HepG2 (cell line): Measurements from ENCODE around the gene SEPHS2.

Source experiments
- ATF5 ChIP-seq: sonication (generic); formaldehyde crosslinking; IDR thresholded peaks from 2 replicates; pipeline ENCODE4 v1.4.0; 2020; ENCODE audit warnings: mild to moderate bottlenecking, low read depth, missing genetic modification reagents
- BRF2 ChIP-seq: sonication (generic); formaldehyde crosslinking; IDR thresholded peaks from 2 replicates; pipeline ENCODE4 v1.8.1; 2022; ENCODE audit warnings: mild to moderate bottlenecking, missing genetic modification reagents
- CEBPB ChIP-seq: IDR thresholded peaks from 2 replicates; pipeline ENCODE4 v1.6.1; 2011; ENCODE audit warnings: low read depth, low read length, improper control_type of control experiment, borderline replicate concordance
- MAX ChIP-seq: IDR thresholded peaks from 2 replicates; pipeline ENCODE4 v1.6.1; 2012; ENCODE audit warnings: inconsistent platforms
- MXI1 ChIP-seq: IDR thresholded peaks from 3 replicates; pipeline ENCODE4 v1.6.1; 2012; ENCODE audit warnings: low read depth, low read length, inconsistent platforms, borderline replicate concordance
- PRMT3 ChIP-seq: sonication (generic); formaldehyde crosslinking; IDR thresholded peaks from 2 replicates; pipeline ENCODE4 v1.8.1; 2022; ENCODE audit warnings: low read depth, mild to moderate bottlenecking, moderate library complexity, missing genetic modification reagents, borderline replicate concordance
- TBL1XR1 ChIP-seq: fragments of 150-350 bp; IDR thresholded peaks from 2 replicates; pipeline ENCODE4 v1.6.1; 2014; ENCODE audit warnings: borderline replicate concordance, low read length; ENCODE audit not compliant: partially characterized antibody
- YY1 ChIP-seq: IDR thresholded peaks from 2 replicates; pipeline ENCODE4 v1.6.1; 2011; ENCODE audit warnings: low read length, low read depth, moderate library complexity, mild to moderate bottlenecking; ENCODE audit not compliant: insufficient read depth, insufficient replicate concordance
- ZNF550 ChIP-seq: sonication (generic); formaldehyde crosslinking; IDR thresholded peaks from 2 replicates; pipeline ENCODE4 v1.4.0; 2020; ENCODE audit warnings: mild to moderate bottlenecking, missing genetic modification reagents, borderline replicate concordance
- ZNF564 ChIP-seq: sonication (generic); formaldehyde crosslinking; IDR thresholded peaks from 2 replicates; pipeline ENCODE4 v1.8.1; 2023; ENCODE audit warnings: mild to moderate bottlenecking, missing genetic modification reagents

GRCh38 chr16:30447512-30448226 lies 2.0 kb upstream of the SEPHS2 start:
- TF ChIP-seq ATF5 (CRISPR knock-in tag) (no peak), ZNF564 (CRISPR knock-in tag) (0 out of 2 replicates have a peak, but pooled peaks have one; percentile 35), YY1 (peak; percentile 47), MAX (no peak), ZNF550 (no peak), TBL1XR1 (peak; percentile 17), PRMT3 (CRISPR knock-in tag) (no peak), CEBPB (no peak), BRF2 (CRISPR knock-in tag) (no peak), MXI1 (no peak)
